Suprapubic skin (tissue), 4 donors: ENCODE results near the gene PPP6R3.

Source experiments
- CTCF ChIP-seq, 2 donors: fragments of 200-600 bp in 1 of 2; fragments of 450-650 bp in 1 of 2; sonication (generic) in 1 of 2; IDR thresholded peaks; one replicate each; pipeline ENCODE4 v1.5.1; 2016 to 2019; ENCODE audit warnings: antibody characterized with exemption in 2 of 2, mild to moderate bottlenecking in 1 of 2, moderate library complexity in 1 of 2
- EP300 ChIP-seq: sonication (generic); formaldehyde crosslinking; IDR thresholded peaks from one replicate; pipeline ENCODE4 v1.6.1; 2017; ENCODE audit warnings: antibody characterized with exemption
- POLR2A ChIP-seq, 2 donors: fragments of 450-650 bp; IDR thresholded peaks; one replicate each; pipeline ENCODE4 v1.6.1; 2017; ENCODE audit warnings: antibody characterized with exemption in 2 of 2, mild to moderate bottlenecking in 2 of 2, moderate library complexity in 2 of 2
- POLR2AphosphoS5 ChIP-seq, 3 donors: sonication (generic); formaldehyde crosslinking; IDR thresholded peaks; one replicate each; pipeline ENCODE4 v1.6.1; 2017; ENCODE audit warnings: antibody characterized with exemption in 3 of 3

GRCh38 chr11:68457216-68457897, 3.2 kb upstream of the PPP6R3 start:
- TF ChIP-seq CTCF (IDR thresholded peaks at IDR 0.05), result no peak
- no peak for TF ChIP-seq POLR2AphosphoS5 (IDR thresholded peaks at IDR 0.05)
- no peak for TF ChIP-seq POLR2A (IDR thresholded peaks at IDR 0.05)
- TF ChIP-seq EP300, result no peak
